HPDE6-E6E7 (cell line): ENCODE data around the gene IFNL1.
"Not testable (repeated sequence)": the region's sequence is repeated elsewhere in the genome, so short reads cannot be mapped to it uniquely, and the experiment has no call there.

Experiments used
- DNase-seq: peaks from one replicate; pipeline ENCODE4 v3.0.0; 2011; ENCODE audit warnings: missing footprints; ENCODE audit errors: extremely low spot score

IFNL1 gene

DNA sequence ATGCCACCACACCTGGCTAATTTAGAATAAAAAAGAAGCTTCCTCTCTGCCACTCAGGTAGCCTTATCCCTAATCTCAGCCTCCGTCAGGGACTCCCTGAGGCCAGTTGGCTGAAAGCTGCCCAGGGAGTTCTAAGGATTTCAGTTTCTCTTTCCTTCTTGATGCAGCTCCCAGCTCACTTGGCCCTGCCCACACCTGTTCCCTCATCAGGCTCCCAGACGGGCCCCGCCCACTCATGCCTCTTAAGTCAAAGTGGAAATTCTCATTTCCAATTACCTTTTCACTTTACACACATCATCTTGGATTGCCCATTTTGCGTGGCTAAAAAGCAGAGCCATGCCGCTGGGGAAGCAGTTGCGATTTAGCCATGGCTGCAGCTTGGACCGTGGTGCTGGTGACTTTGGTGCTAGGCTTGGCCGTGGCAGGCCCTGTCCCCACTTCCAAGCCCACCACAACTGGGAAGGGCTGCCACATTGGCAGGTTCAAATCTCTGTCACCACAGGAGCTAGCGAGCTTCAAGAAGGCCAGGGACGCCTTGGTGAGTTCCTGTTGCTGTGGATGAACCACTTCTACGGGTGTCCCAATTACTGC lies at the start of gene IFNL1:
TSS of gene IFNL1 (plus strand) at position 353 of the 591 bp plus-strand sequence. CDS start at position 368, 15 bp downstream.
- peak; percentile 76 for DNase-seq

DNA sequence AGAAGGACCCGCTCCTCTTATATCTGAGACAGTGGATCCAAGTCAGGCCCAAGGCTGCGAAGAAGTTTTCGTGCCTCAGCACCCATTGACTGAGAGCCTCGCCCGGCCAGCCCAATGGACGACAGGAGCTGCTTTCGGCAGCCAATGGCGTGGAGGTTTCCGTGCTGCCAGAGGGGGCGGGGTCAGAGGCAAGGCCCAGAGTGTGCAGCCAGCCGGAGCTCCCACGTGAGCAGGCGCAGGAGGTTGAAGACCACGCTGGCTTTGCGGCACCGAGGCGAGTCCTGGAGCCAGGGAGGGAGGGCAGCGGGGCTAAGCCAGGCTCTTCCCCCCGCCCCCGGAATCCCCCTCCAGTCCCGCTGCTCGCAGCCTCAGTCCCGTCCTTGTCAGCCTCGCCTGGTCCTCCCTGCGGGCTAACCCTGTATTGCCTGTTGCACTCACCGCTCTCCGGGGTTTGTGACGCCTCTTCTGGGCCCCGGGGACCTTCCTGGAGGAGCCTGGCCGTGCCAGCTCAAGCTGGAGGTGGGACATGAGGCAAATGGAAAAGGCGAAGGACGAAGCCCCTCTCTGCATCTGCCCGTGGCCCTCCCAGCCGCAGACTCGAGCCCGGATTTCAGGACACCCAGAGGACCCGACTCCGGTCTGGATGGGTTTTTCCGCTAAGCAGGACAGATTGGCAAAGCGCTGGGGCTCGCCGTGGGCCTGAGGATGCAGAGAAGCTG lies 49.1 kb upstream of the IFNL1 start:
- DNase-seq: no peak

DNA sequence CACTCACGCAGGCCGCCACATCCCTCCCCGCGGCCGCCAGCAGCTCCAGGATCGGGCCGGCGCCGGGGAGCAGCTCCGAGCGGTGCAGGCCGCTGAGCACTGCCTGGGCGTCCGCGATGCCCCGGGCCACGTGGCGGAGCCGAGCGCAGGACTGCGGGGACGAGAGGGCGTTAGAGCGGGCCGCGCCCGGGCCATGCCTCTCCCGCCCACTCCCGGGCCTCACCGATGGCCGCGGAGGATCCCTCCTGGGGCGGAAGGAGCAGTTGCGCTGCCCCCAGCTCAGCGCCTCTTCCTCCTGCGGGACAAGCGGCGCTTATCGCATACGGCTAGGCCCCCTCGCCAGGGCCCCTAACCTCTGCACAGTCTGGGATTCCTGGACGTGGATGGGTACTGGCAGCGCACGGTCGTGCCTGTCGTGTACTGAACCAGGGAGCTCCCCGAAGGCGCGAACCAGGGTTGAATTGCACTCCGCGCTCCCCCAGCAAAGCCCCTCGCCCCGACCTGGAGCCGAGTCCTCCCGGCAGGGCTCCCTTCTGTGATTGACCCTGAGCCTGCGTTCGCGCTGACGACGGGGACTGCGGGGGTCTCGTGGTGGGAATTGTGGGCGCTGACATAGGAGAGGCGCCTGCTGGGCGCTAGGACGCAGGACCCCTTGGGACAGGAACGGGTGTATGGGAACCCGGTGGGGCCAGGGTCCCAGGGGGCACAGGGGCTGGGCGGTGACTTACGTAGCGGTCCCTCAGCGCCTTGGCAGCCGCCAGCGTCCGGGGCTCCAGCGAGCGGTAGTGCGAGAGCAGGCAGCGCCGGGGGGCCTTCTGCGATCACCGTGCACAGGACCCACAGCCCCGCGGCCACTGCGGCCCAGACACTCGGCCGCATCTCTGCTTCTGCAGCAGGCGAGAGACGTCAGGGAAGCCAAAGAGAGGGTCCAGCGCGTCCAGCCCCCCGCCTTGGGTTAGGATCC lies 48.2 kb upstream of the IFNL1 start:
- DNase-seq: no peak

DNA sequence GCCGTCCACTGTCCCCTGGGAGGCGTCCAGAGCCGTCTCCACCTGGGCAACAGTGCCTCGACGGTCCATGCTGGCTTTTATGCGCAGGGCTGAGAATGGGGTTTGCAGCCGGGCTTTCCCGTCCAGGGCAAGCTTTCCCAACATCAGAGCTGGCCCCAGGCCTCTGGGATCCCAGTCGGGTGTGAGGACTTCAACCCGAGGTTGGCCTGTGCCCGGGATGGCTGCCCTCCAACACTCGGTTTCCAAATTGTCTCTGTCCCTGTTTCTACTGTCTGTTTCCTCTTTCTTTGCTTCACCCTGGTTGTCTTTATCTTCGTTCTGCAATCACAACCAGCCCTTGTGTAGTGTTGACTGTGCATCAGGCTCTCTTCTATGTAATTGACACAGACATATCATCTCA lies 47.4 kb upstream of the IFNL1 start, which contains the start of gene IFNL4:
TSS of gene IFNL4 (minus strand) at position 51 of the 400 bp plus-strand sequence.
- DNase-seq: no peak

DNA sequence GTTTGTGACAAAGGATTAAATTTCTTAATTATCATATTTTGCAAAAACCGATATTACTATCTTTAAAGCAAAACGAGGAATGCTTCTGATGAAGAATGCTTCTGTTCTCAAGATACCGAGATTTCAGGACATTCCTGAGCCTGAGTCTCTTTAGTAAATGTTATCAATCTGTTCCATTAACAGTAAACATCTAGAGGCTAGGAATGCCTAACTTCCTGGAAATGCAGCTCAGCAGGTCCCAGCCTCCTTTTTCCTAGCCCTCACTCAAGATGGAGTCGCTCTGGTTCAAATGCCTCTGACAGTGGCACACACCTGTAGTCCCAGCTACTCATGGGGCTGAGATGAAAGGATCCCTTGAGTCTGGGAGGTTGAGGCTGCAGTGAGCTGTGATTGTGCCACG lies 45.1 kb upstream of the IFNL1 start:
- DNase-seq: no peak

GRCh38 chr19:39251846-39252245 lies 44.4 kb upstream of the IFNL1 start:
- DNase-seq: no peak

- no peak for DNase-seq
These were observed 43.7 kb upstream of the IFNL1 start for GRCh38 chr19:39252458-39252857.

DNA sequence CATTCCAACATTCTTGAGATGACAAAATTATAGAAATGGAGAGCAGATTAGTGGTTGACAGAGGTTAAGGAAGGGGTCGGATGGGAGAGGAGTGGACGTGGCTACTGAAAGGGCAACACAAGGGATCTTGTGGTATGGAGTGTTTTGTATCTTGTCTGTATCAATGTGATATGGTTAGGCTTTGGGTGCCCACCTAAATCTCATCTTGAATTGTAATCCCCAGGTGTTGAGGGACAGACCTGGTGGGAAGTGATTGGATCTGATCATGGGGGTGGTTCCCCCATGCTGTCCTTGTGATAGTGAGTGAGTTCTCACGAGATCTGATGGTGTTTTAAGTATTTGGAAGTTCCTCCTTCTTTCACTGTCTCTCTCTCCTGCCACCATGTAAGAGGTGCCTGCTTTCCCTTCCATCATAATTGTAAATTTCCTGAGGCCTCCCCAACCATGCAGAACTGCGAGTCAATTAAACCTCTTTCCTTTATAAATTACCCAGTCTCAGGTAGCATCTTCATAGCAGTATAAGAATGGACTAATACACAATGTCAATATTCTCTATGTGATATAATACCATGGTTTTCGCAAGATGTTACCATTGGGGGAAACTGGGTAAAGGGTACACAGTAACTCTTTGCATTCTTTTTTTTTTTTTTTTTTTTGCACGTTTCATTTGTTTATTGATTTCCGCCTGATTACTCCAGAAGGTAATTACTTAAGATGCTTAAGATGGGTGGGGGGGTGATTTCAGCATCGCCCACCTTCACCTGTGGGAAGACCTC lies 42.6 kb upstream of the IFNL1 start:
- no peak for DNase-seq

- no peak for DNase-seq
These were observed 41.5 kb upstream of the IFNL1 start for GRCh38 chr19:39254531-39255345.

- DNase-seq: no peak
These were observed 39.0 kb upstream of the IFNL1 start for GRCh38 chr19:39257227-39257626.

DNA sequence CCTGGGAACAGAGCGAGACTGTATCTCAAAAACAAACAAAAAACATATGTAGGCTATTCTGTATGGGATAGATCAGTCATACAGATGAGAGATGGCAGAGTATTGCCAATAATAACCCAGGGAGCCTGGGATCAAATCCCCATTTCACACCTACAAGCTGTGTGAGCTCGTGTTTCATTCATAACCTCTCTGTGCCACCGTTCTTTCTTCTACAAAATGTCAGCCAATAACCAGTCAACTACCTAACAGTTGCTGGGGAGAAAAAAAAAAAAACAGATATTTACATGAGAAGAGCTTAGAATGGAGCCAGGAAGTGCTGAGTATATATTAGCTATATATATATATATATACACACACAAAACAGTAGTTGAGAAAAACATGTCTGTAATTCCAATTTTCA lies 34.5 kb upstream of the IFNL1 start:
- no peak for DNase-seq

- no peak for DNase-seq
These were observed 33.7 kb upstream of the IFNL1 start for GRCh38 chr19:39262496-39262895.

DNA sequence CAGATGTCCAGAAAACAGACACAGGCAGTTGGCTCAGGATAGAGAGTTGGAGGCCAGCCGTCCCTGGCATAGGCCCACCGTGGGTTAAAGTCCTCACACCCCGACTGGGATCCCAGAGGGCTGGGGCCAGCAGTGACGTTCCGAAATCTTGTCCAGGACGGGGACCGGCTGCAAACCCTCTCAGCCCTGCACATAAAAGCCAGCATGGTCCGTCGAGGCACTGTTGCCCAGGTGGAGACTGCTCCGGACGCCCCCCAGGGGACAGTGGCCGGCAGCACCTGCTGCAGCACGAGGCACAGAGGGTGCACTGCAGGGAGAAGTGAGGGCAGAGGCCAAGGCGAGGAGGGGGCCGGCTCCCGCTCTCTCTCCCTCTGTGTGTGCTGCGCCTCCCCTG lies 32.3 kb upstream of the IFNL1 start:
- DNase-seq: no peak

DNA sequence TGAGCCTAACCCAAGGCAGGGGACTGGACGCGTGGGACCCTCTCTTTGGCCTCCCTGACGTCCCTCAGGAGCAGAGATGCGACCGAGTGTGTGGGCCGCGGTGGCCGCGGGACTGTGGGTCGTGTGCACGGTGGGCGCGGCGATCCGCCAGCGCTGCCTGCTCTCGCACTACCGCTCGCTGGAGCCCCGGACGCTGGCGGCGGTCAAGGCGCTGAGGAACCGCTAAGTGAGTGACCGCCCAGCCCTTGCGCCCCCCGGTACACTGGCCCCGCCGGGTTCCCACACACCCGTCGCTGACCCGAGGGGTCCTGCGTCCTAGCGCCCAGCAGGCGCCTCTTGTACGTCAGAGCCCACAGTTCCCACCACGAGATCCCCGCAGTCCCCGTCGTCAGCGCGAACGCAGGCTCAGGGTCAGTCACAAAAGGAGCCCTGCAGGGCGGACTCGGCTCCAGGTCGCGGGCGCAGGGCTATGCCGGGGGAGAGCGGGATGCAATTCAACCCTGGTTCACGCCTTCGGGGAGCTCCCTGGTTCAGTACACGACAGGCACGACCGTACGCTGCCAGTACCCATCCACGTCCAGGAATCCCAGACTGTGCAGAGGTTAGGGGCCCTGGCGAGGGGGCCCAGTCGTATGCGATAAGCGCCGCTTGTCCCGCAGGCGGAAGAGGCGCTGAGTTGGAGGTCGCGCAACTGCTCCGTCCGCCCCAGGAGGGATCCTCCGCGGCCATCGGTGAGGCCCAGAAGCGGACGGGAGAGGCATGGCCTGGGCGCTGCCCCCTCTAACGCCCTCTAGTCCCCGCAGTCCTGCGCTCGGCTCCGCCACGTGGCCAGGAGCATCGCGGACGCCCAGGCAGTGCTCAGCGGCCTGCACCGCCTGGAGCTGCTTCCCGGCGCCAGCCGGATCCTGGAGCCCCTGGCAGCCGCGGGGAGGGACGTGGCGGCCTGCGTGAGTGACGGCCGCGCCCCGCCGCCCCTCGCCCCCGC lies 31.6 kb upstream of the IFNL1 start:
- no peak for DNase-seq

DNA sequence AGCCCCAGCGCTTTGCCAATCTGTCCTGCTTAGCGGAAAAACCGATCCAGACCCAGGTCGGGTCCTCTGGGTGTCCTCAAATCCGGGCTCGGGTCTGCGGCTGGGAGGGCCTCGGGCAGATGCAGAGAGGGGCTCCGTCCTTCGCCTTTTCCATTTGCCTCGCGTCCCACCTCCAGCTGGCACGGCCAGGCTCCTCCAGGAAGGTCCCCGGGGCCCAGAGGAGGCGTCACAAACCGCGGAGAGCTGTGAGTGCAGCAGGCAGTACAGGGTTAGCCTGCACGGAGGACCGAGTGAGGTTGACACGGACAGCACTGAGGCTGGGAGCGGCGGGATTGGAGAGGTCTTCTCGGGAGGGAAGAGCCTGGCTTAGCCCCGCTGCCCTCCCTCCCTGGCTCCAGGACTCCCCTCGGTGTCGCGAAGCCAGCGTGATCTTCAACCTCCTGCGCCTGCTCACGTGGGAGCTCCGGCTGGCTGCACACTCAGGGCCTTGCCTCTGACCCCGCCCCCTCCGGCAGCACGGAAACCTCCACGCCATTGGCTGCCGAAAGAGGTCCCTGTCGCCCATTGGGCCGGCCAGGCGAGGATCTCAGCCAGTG lies 30.8 kb upstream of the IFNL1 start:
- DNase-seq: no peak

DNA sequence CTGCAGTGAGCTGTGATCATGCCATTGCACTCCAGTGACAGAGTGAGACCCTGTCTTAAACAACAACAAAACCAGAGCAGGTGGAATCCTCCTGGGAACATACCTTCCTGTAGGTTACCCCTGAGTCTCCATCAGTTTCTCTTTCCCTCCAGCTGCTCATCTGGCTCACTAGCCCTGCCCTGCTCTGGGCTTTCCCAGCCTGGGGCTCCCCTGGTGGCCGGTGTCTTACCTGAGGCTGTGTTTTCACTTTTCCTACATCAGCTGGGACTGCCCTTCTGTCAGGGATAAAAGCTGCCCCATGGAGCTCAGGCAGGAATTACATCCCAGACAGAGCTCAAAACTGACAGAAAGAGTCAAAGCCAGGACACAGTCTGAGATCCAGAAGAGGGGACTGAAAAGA lies 28.1 kb upstream of the IFNL1 start, which contains the start of gene IFNL2:
TSS of gene IFNL2 (plus strand) at position 312 of the 400 bp plus-strand sequence. CDS start 173 bp downstream, outside the sequence.
- not testable (repeated sequence) for DNase-seq

- DNase-seq: not testable (repeated sequence)
These were observed 27.5 kb upstream of the IFNL1 start for GRCh38 chr19:39268531-39269223.

GRCh38 chr19:39269369-39269768 lies 26.8 kb upstream of the IFNL1 start:
- not testable (repeated sequence) for DNase-seq
